ENCODE results near the gene NAT10. TPM values are rescaled to one million over a fixed set of nuclear protein-coding genes. Genes with fewer than 3 reads are reported as not detected.

The NAT10 gene
- total and polyA plus RNA-seq, 2 experiments from 2014 or later = 21.4 to 24.0 TPM

DNA sequence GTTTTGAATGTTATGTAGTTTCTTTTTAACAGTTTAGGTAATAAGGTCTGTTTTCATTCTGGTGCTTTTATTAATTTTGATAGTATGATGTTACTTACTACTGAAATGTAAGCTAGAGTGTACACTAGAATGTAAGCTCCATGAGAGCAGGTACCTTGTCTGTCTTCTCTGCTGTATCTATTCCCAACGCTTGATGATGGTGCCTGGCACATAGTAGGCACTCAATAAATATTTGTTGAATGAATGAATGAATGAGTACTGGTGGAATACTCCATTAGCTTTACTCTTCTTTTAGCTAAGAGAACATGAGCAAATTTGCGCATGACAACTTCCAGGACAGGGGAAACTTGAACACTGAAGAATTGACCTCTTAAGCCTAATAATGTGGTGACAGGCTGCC, 6.6 kb upstream of the NAT10 start:
- in situ Hi-C loops (cut with MboI) = no loop called here
- no peaks in the 10 kb centered on the region for H4K20me1 ChIP-seq (ENCODE audit: insufficient read depth)
- 98 to 100% methylated on average over 2 of the region's 2 CpGs for WGBS, 2 experiments (ENCODE audit: low coverage in 1 of 2, low lambda C conversion rate in 2 of 2, missing lambda C conversion rate in 2 of 2)
- H3K9me2 ChIP-seq (ENCODE audit: insufficient read depth) = no peaks in the 10 kb centered on the region
- no peak for TF ChIP-seq EZH2phosphoT487 (IDR thresholded peaks at IDR 0.05; ENCODE audit: insufficient read depth, low read depth)
- no peak for TF ChIP-seq EZH2 (IDR thresholded peaks at IDR 0.05; ENCODE audit: insufficient read depth, poor library complexity, severe bottlenecking)
- no peak for DNase-seq
- H3K27ac ChIP-seq = no peak overlapping the region
- no peaks in the 10 kb centered on the region for H3K4me1 ChIP-seq (ENCODE audit: insufficient read depth)
- no peak overlapping the region for H3K4me2 ChIP-seq (ENCODE audit: unreplicated experiment)
- peaks cover 76% of the 10 kb centered on the region for H3K36me3 ChIP-seq (ENCODE audit: low read depth)
- no peaks in the 10 kb centered on the region for H3K9me3 ChIP-seq (ENCODE audit: low read depth)
- H3K27me3 ChIP-seq (replicated peaks; ENCODE audit: insufficient read depth) = no peaks in the 10 kb centered on the region
- H3F3A ChIP-seq (ENCODE audit: insufficient read depth) = peaks cover 86% of the 10 kb centered on the region
- no peak overlapping the region for H3K4me3 ChIP-seq
- peaks cover 43% of the 10 kb centered on the region for H3K79me2 ChIP-seq (ENCODE audit: insufficient read depth)
- no peak overlapping the region for H3K9ac ChIP-seq
- H2AFZ ChIP-seq = no peak overlapping the region

DNA sequence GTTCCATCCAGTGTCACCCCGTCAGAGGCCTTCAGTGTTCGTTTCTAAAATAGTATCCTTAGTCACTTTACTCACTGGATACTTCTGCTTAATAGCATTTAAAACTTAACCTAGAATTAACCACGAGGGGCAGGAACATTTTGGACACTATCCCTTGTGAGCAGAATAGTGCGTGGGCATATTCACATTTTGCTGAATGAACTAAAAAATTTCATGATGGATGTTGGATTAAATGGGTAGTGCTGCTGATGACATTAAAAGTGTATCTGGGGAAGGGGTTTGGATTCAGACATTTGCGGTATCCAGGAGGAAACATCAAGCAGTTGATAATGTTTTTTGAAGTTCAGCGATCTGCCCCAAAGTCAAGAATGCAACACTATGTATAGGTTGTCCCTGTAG, 750 bp upstream of the NAT10 start:
- TF ChIP-seq EZH2phosphoT487 (IDR thresholded peaks at IDR 0.05; ENCODE audit: insufficient read depth, low read depth) (no peak), EZH2 (IDR thresholded peaks at IDR 0.05; ENCODE audit: insufficient read depth, poor library complexity, severe bottlenecking) (no peak)
- Histone ChIP-seq H4K20me1 (ENCODE audit: insufficient read depth) (no peaks in the 10 kb centered on the region), H3K9ac (peak overlapping the region; percentile 98), H3K9me2 (ENCODE audit: insufficient read depth) (no peaks in the 10 kb centered on the region), H3K36me3 (ENCODE audit: low read depth) (peaks cover 20% of the 10 kb centered on the region), H3F3A (ENCODE audit: insufficient read depth) (peaks cover 52% of the 10 kb centered on the region), H3K79me2 (ENCODE audit: insufficient read depth) (peaks cover 41% of the 10 kb centered on the region), H3K4me2 (ENCODE audit: unreplicated experiment) (peak overlapping the region; percentile 83), H3K4me1 (ENCODE audit: insufficient read depth) (peaks cover 12% of the 10 kb centered on the region; the same call in 1 of the 2 replicates), H3K27ac (peak overlapping the region; percentile 94), H3K4me3 (peak overlapping the region; percentile 91), H2AFZ (peak overlapping the region; percentile 83), H3K27me3 (replicated peaks; ENCODE audit: insufficient read depth) (no peaks in the 10 kb centered on the region), H3K9me3 (ENCODE audit: low read depth) (no peaks in the 10 kb centered on the region)
- 9 to 13% methylated on average over 6 of the region's 6 CpGs for WGBS, 2 experiments (ENCODE audit: low coverage in 1 of 2, low lambda C conversion rate in 2 of 2, missing lambda C conversion rate in 2 of 2)
- DNase-seq = peak; percentile 49
- in situ Hi-C loops (cut with MboI) = no loop called here

DNA sequence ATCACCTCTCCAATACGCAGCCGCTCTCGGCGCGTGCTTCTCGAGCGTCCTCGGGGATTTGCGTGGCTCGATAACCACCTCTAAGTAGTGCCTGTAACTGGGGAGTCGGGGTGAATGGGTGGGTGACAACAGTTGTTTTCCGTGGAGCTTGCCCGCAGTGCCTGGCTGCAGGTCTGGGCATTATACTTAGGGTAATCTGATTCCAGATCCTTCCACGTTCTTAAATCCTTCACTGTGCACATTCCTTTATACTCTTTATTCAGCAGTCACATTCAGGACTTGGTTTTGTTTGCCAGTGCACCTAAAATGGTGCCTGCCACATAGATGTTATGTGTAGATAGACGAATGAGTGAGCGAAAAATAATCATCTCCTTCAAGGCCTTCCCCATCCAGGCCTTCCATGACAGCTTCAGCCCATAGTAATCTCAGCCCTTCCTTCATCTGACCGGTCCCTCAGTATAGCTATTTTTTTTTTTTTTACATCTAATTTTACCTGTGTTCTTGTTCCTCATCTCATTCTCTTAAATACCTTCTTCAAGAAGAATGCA, 602 bp downstream of the NAT10 start:
- in situ Hi-C loops (cut with MboI) = no loop called here
- H2AFZ ChIP-seq = peak overlapping the region; percentile 83
- peaks cover 39% of the 10 kb centered on the region for H3F3A ChIP-seq (ENCODE audit: insufficient read depth)
- H3K4me2 ChIP-seq (ENCODE audit: unreplicated experiment) = peak overlapping the region; percentile 100
- H3K9me3 ChIP-seq (ENCODE audit: low read depth) = no peaks in the 10 kb centered on the region
- peaks cover 19% of the 10 kb centered on the region for H3K36me3 ChIP-seq (ENCODE audit: low read depth)
- peak; percentile 61 for DNase-seq
- H3K27me3 ChIP-seq (replicated peaks; ENCODE audit: insufficient read depth) = no peaks in the 10 kb centered on the region
- peak overlapping the region; percentile 98 for H3K9ac ChIP-seq
- peak overlapping the region; percentile 94 for H3K27ac ChIP-seq
- no peaks in the 10 kb centered on the region for H4K20me1 ChIP-seq (ENCODE audit: insufficient read depth)
- H3K79me2 ChIP-seq (ENCODE audit: insufficient read depth) = peaks cover 52% of the 10 kb centered on the region
- H3K4me1 ChIP-seq (ENCODE audit: insufficient read depth) = peaks cover 12% of the 10 kb centered on the region; the same call in 1 of the 2 replicates
- no peaks in the 10 kb centered on the region for H3K9me2 ChIP-seq (ENCODE audit: insufficient read depth)
- TF ChIP-seq EZH2 (IDR thresholded peaks at IDR 0.05; ENCODE audit: insufficient read depth, poor library complexity, severe bottlenecking) = no peak
- TF ChIP-seq EZH2phosphoT487 (IDR thresholded peaks at IDR 0.05; ENCODE audit: insufficient read depth, low read depth) = no peak
- H3K4me3 ChIP-seq = peak overlapping the region; percentile 91
- WGBS, 2 experiments (ENCODE audit: low coverage in 1 of 2, low lambda C conversion rate in 2 of 2, missing lambda C conversion rate in 2 of 2) = 2% methylated on average over 17 of the region's 17 CpGs

DNA sequence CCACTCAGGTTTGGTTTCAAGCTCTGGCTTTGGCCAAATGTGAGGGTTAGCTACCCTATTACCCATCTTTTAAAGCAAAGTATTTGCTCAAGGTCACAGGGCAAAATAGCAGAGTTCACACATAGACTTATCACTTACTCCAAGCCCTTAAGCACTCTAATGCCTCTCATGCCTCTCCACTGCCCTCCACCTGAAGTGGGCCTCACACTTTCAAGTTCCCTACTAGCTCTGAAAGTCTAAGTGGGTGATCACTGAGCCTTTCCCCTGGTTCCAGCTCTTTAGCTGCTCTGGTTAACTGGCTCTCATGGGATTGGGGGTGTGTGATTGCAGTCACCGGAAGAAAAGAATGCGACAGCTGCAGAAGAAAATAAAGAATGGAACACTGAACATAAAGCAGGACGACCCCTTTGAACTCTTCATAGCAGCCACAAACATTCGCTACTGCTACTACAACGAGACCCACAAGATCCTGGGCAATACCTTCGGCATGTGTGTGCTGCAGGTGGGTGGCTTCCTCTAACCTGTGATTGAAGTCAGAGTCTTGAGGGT, 6.4 kb downstream of the NAT10 start:
- H3K9ac ChIP-seq = no peak overlapping the region
- no peak overlapping the region for H3K4me3 ChIP-seq
- in situ Hi-C loops (cut with MboI) = no loop called here
- H3K4me1 ChIP-seq (ENCODE audit: insufficient read depth) = 0 out of 2 replicates have a peak, but pooled peaks cover 7% of the 10 kb centered on the region
- H3K27me3 ChIP-seq (replicated peaks; ENCODE audit: insufficient read depth) = no peaks in the 10 kb centered on the region
- H3K36me3 ChIP-seq (ENCODE audit: low read depth) = peaks cover 64% of the 10 kb centered on the region
- no peak overlapping the region for H3K4me2 ChIP-seq (ENCODE audit: unreplicated experiment)
- no peak overlapping the region for H3K27ac ChIP-seq
- no peak overlapping the region for H2AFZ ChIP-seq
- no peaks in the 10 kb centered on the region for H4K20me1 ChIP-seq (ENCODE audit: insufficient read depth)
- H3F3A ChIP-seq (ENCODE audit: insufficient read depth) = no peaks in the 10 kb centered on the region
- H3K9me2 ChIP-seq (ENCODE audit: insufficient read depth) = no peaks in the 10 kb centered on the region
- TF ChIP-seq EZH2 (IDR thresholded peaks at IDR 0.05; ENCODE audit: insufficient read depth, poor library complexity, severe bottlenecking) = no peak
- TF ChIP-seq EZH2phosphoT487 (IDR thresholded peaks at IDR 0.05; ENCODE audit: insufficient read depth, low read depth) = no peak
- peaks cover 47% of the 10 kb centered on the region for H3K79me2 ChIP-seq (ENCODE audit: insufficient read depth)
- no peak for DNase-seq
- no peaks in the 10 kb centered on the region for H3K9me3 ChIP-seq (ENCODE audit: low read depth)
- WGBS, 2 experiments (ENCODE audit: low coverage in 1 of 2, low lambda C conversion rate in 2 of 2, missing lambda C conversion rate in 2 of 2) = 93 to 98% methylated on average over 6 of the region's 6 CpGs
